WTC11 (cell line): Measurements from ENCODE around the gene YPEL1. TPM values are rescaled to one million over a fixed set of nuclear protein-coding genes. Genes with fewer than 3 reads are reported as not detected.

Source experiments
- ATAC-seq: fragments of 200-7000 bp; cut with Tn5 transposase; 2 replicates; pipeline ENCODE4 v1.10.0; 2021; ENCODE audit warnings: mild to moderate bottlenecking, moderate library complexity
- CTCF ChIA-PET: fragments of 300-600 bp; sonication (Branson Sonifier 250); formaldehyde crosslinking; loops from one replicate; lab custom pipeline; 2021; ENCODE audit warnings: antibody characterized with exemption; lab: Charles Lee
- POLR2A ChIA-PET: fragments of 350-600 bp; sonication (Branson Sonifier 250); formaldehyde crosslinking; loops from one replicate; lab custom pipeline; 2021; ENCODE audit warnings: antibody characterized with exemption; lab: Charles Lee
- DNase-seq: peaks from one replicate; pipeline ENCODE4 v3.0.0; 2021; ENCODE audit warnings: low spot score
- H3K27ac Mint-ChIP-seq: 2 replicates; pipeline ENCODE4 v1.8.0; 2021; ENCODE audit warnings: mixed read lengths
- H3K27me3 Mint-ChIP-seq: 2 replicates; pipeline ENCODE4 v1.8.0; 2021; ENCODE audit warnings: low read depth, mild to moderate bottlenecking, moderate library complexity, mixed read lengths
- H3K36me3 Mint-ChIP-seq: 2 replicates; pipeline ENCODE4 v1.8.0; 2021; ENCODE audit warnings: mixed read lengths
- H3K4me1 Mint-ChIP-seq: 2 replicates; pipeline ENCODE4 v1.8.0; 2022; ENCODE audit warnings: mixed read lengths
- H3K4me3 Mint-ChIP-seq: 2 replicates; pipeline ENCODE4 v1.8.0; 2021; ENCODE audit warnings: mild to moderate bottlenecking, moderate library complexity, mixed read lengths
- H3K9me3 Mint-ChIP-seq: 2 replicates; pipeline ENCODE4 v1.8.0; 2021; ENCODE audit warnings: mixed read lengths
- CDX4 ChIP-seq: fragments of 250-450 bp; sonication (Bioruptor Pico); IDR thresholded peaks from 2 replicates; pipeline ENCODE4 v1.9.0; 2021; ENCODE audit warnings: moderate library complexity, mild to moderate bottlenecking, inconsistent platforms, borderline replicate concordance
- SMAD4 ChIP-seq: sonication (generic); formaldehyde crosslinking; IDR thresholded peaks from 2 replicates; pipeline ENCODE4 v1.8.0; 2022; ENCODE audit warnings: mild to moderate bottlenecking, missing genetic modification reagents
- SP1 ChIP-seq: sonication (generic); formaldehyde crosslinking; conservative IDR thresholded peaks from 2 replicates; pipeline ENCODE4 v1.8.1; 2022; ENCODE audit warnings: missing genetic modification reagents
- TEAD4 ChIP-seq: sonication (generic); formaldehyde crosslinking; IDR thresholded peaks from 2 replicates; pipeline ENCODE4 v1.8.0; 2022; ENCODE audit warnings: mild to moderate bottlenecking, missing genetic modification reagents
- ZMAT4 ChIP-seq: fragments of 250-450 bp; sonication (Bioruptor Pico); IDR thresholded peaks from 2 replicates; pipeline ENCODE4 v1.9.0; 2021; ENCODE audit warnings: mild to moderate bottlenecking
- ZNF263 ChIP-seq: sonication (generic); formaldehyde crosslinking; IDR thresholded peaks from 2 replicates; pipeline ENCODE4 v1.8.1; 2022; ENCODE audit warnings: low read depth, mild to moderate bottlenecking, moderate library complexity, missing genetic modification reagents
- ZNF396 ChIP-seq: fragments of 250-450 bp; sonication (Bioruptor Pico); IDR thresholded peaks from 2 replicates; pipeline ENCODE4 v1.8.0; 2021; ENCODE audit warnings: mild to moderate bottlenecking, moderate library complexity, borderline replicate concordance
- total RNA-seq: library from RNA; stranded (reverse); gene quantifications from 3 replicates; pipeline ENCODE4 v1.2.3, GENCODE V29; 2021
- TF ChIP-seq, protein P1 (sequence below): sonication (generic); formaldehyde crosslinking; IDR thresholded peaks from 2 replicates; pipeline ENCODE4 v1.8.0; 2023; ENCODE audit warnings: missing genetic modification reagents
- TF ChIP-seq, protein P2 (sequence below): fragments of 200-600 bp; IDR thresholded peaks from 2 replicates; pipeline ENCODE4 v1.8.0; 2022; ENCODE audit warnings: antibody characterized with exemption
- TF ChIP-seq, protein P3 (sequence below): fragments of 250-450 bp; sonication (Bioruptor Pico); conservative IDR thresholded peaks from 2 replicates; pipeline ENCODE4 v1.9.0; 2021; ENCODE audit warnings: mild to moderate bottlenecking
- TF ChIP-seq, protein P4 (sequence below): sonication (generic); formaldehyde crosslinking; IDR thresholded peaks from 2 replicates; pipeline ENCODE4 v1.8.0; 2022; ENCODE audit warnings: mild to moderate bottlenecking, missing genetic modification reagents
- TF ChIP-seq, protein P5 (sequence below): sonication (generic); formaldehyde crosslinking; IDR thresholded peaks from 2 replicates; pipeline ENCODE4 v1.8.1; 2022; ENCODE audit warnings: low read depth, missing genetic modification reagents, borderline replicate concordance

Gene YPEL1
- total RNA-seq, 1 experiment from 2014 or later, result 7.7 TPM

DNA sequence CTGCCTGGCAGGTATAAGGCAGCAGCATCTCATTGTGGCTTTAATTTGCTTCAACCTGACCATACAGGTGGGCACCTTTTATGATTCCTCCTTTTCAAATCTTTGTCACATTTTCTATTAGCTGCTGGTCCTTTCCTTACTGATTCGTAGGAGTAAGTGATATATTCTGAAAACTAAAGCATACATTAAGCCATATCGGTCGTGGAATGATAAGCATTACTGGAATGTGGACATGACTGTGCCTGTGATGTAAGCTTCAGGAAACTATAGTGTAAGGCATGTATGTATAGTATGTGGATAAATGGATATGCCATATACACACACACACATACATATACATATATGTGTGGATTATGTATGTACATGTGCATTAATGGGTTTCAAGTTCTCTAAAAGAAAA, 20.8 kb downstream of the YPEL1 start:
- no peaks in the 10 kb centered on the region for H3K27me3 Mint-ChIP-seq
- CTCF ChIA-PET, result no interaction called here
- H3K4me3 Mint-ChIP-seq, result no peak overlapping the region
- POLR2A ChIA-PET, result interaction anchor here (0.7 kb wide), 1 partner anchor 34 kb away, joined by 3 read pairs; no protein-coding TSS in a partner anchor
- TF ChIP-seq, protein P1, sequence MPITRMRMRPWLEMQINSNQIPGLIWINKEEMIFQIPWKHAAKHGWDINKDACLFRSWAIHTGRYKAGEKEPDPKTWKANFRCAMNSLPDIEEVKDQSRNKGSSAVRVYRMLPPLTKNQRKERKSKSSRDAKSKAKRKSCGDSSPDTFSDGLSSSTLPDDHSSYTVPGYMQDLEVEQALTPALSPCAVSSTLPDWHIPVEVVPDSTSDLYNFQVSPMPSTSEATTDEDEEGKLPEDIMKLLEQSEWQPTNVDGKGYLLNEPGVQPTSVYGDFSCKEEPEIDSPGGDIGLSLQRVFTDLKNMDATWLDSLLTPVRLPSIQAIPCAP (CRISPR knock-in tag), result no peak
- TF ChIP-seq, protein P2, sequence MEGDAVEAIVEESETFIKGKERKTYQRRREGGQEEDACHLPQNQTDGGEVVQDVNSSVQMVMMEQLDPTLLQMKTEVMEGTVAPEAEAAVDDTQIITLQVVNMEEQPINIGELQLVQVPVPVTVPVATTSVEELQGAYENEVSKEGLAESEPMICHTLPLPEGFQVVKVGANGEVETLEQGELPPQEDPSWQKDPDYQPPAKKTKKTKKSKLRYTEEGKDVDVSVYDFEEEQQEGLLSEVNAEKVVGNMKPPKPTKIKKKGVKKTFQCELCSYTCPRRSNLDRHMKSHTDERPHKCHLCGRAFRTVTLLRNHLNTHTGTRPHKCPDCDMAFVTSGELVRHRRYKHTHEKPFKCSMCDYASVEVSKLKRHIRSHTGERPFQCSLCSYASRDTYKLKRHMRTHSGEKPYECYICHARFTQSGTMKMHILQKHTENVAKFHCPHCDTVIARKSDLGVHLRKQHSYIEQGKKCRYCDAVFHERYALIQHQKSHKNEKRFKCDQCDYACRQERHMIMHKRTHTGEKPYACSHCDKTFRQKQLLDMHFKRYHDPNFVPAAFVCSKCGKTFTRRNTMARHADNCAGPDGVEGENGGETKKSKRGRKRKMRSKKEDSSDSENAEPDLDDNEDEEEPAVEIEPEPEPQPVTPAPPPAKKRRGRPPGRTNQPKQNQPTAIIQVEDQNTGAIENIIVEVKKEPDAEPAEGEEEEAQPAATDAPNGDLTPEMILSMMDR, result no peak
- TF ChIP-seq SP1 (CRISPR knock-in tag), result no peak
- TF ChIP-seq, protein P3, sequence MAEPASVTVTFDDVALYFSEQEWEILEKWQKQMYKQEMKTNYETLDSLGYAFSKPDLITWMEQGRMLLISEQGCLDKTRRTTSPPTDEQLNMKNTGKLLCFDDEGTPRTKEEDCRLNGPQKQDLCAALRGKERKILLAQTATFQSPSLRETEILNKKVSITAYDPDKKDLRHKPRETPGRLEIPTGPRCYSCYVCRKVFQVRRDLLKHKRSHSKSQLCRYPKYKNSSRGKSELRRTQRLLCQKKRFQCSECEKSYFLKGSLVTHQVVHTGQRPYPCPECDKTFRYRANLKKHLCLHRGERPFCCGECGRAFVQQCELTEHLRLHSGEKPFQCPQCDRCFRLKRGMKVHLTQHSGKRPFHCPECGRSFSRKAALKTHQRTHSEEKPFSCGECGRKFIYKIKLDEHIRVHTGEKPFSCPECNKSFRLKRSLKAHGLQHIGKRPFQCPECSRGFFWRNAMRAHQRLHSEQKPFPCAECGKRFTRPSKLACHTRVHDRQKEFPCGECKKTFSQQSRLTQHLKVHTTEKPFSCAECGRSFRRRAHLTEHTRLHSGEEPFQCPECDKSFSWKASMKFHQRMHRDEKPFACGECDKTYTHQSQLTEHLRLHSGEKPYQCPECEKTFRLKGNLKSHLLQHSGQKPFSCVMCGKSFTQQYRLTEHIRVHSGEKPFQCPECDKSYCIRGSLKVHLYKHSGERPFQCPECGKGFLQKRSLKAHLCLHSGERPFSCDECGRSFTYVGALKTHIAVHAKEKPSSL (CRISPR knock-in tag), result no peak
- peaks cover 3% of the 10 kb centered on the region; the same call in 1 of the 2 replicates for H3K4me1 Mint-ChIP-seq
- H3K9me3 Mint-ChIP-seq, result no peaks in the 10 kb centered on the region
- no peaks in the 10 kb centered on the region; the same call in 1 of the 2 replicates for H3K36me3 Mint-ChIP-seq
- no peak for DNase-seq
- no peak overlapping the region for H3K27ac Mint-ChIP-seq
- ATAC-seq, result no peak

- Mint-ChIP-seq H3K36me3 (no peaks in the 10 kb centered on the region; the same call in 1 of the 2 replicates), H3K4me3 (no peak overlapping the region), H3K4me1 (peaks cover 3% of the 10 kb centered on the region; the same call in 1 of the 2 replicates), H3K27ac (no peak overlapping the region), H3K9me3 (no peaks in the 10 kb centered on the region), H3K27me3 (no peaks in the 10 kb centered on the region)
- CTCF ChIA-PET, result interaction anchor here (0.6 to 2.4 kb wide), 4 partner anchors 12 to 224 kb away, joined by 3 to 15 read pairs (median 4); no protein-coding TSS in a partner anchor
- DNase-seq, result no peak
- no peak for ATAC-seq
- POLR2A ChIA-PET, result interaction anchor here (0.7 kb wide), 1 partner anchor 34 kb away, joined by 3 read pairs; no protein-coding TSS in a partner anchor
- TF ChIP-seq ZNF263 (CRISPR knock-in tag) (no peak), TEAD4 (CRISPR knock-in tag) (no peak), SMAD4 (CRISPR knock-in tag) (no peak), CDX4 (no peak), ZNF396 (CRISPR knock-in tag) (no peak), ZMAT4 (CRISPR knock-in tag) (no peak)
- TF ChIP-seq, protein P3 (CRISPR knock-in tag), result no peak
- TF ChIP-seq, protein P4, sequence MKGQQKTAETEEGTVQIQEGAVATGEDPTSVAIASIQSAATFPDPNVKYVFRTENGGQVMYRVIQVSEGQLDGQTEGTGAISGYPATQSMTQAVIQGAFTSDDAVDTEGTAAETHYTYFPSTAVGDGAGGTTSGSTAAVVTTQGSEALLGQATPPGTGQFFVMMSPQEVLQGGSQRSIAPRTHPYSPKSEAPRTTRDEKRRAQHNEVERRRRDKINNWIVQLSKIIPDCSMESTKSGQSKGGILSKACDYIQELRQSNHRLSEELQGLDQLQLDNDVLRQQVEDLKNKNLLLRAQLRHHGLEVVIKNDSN (CRISPR knock-in tag), result no peak
- TF ChIP-seq, protein P1 (CRISPR knock-in tag), result no peak
- TF ChIP-seq, protein P5, sequence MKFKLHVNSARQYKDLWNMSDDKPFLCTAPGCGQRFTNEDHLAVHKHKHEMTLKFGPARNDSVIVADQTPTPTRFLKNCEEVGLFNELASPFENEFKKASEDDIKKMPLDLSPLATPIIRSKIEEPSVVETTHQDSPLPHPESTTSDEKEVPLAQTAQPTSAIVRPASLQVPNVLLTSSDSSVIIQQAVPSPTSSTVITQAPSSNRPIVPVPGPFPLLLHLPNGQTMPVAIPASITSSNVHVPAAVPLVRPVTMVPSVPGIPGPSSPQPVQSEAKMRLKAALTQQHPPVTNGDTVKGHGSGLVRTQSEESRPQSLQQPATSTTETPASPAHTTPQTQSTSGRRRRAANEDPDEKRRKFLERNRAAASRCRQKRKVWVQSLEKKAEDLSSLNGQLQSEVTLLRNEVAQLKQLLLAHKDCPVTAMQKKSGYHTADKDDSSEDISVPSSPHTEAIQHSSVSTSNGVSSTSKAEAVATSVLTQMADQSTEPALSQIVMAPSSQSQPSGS (CRISPR knock-in tag), result no peak
Observed at GRCh38 chr22:21714059-21714770, 21.4 kb downstream of the YPEL1 start.
